OCI-LY7 (cell line): Measurements from ENCODE around the gene ARHGEF11. TPM values are rescaled to one million over a fixed set of nuclear protein-coding genes. Genes with fewer than 3 reads are reported as not detected.

Experiments
- BruUV-seq: library from RNA; stranded (reverse); fragments of 400-500 nt; replicated peaks from 2 replicates; lab custom pipeline; 2021; lab: Mats Ljungman, UMichigan
- CTCF ChIA-PET: fragments of 300-600 bp; sonication (Branson Sonifier 250); formaldehyde crosslinking; loops from one replicate; lab custom pipeline; 2022; ENCODE audit warnings: antibody characterized with exemption; ENCODE audit not compliant: unreplicated experiment; lab: Charles Lee
- POLR2A ChIA-PET: fragments of 300-600 bp; sonication (Branson Sonifier 250); formaldehyde crosslinking; loops from one replicate; lab custom pipeline; 2022; ENCODE audit warnings: antibody characterized with exemption; lab: Charles Lee
- DNase-seq: peaks from one replicate; pipeline ENCODE4 v3.0.0-alpha.2; 2015; ENCODE audit warnings: low spot score
- H2AFZ ChIP-seq: fragments of 200-600 bp; sonication (generic), shearing (Covaris generic); 2 replicates; pipeline ENCODE4 v1.6.1; 2014; ENCODE audit warnings: mild to moderate bottlenecking, antibody characterized with exemption, low read length, moderate library complexity
- H3K27ac ChIP-seq: fragments of 200-600 bp; sonication (generic); 2 replicates; pipeline ENCODE4 v1.5.1; 2014; ENCODE audit warnings: mixed run types, low read depth, mild to moderate bottlenecking, moderate library complexity, low read length, inconsistent platforms; ENCODE audit not compliant: poor library complexity, severe bottlenecking
- H3K36me3 ChIP-seq: fragments of 200-600 bp; sonication (generic); 2 replicates; pipeline ENCODE4 v1.6.1; 2014; ENCODE audit warnings: mild to moderate bottlenecking, antibody characterized with exemption, low read length, moderate library complexity, mixed read lengths; ENCODE audit not compliant: insufficient read depth
- H3K4me1 ChIP-seq: fragments of 200-600 bp; sonication (generic); 2 replicates; pipeline ENCODE4 v1.5.1; 2014; ENCODE audit warnings: mild to moderate bottlenecking, low read length; ENCODE audit not compliant: insufficient read depth, poor library complexity, severe bottlenecking
- H3K4me2 ChIP-seq: fragments of 200-600 bp; sonication (generic); 2 replicates; pipeline ENCODE4 v1.6.1; 2014; ENCODE audit warnings: mild to moderate bottlenecking, low read length
- H3K4me3 ChIP-seq: fragments of 200-600 bp; sonication (generic); 2 replicates; pipeline ENCODE4 v1.5.1; 2014; ENCODE audit warnings: mild to moderate bottlenecking, low read depth, low read length; ENCODE audit not compliant: poor library complexity, severe bottlenecking
- H3K79me2 ChIP-seq: fragments of 200-600 bp; sonication (generic); 2 replicates; pipeline ENCODE4 v1.6.1; 2016; ENCODE audit warnings: low read depth, mild to moderate bottlenecking, low read length, moderate library complexity, mixed read lengths; ENCODE audit not compliant: insufficient read depth
- H3K9me2 ChIP-seq: fragments of 200-600 bp; sonication (generic); 2 replicates; pipeline ENCODE4 v1.6.1; 2016; ENCODE audit warnings: mild to moderate bottlenecking, low read length, mixed read lengths; ENCODE audit not compliant: insufficient read depth
- H3K9me3 ChIP-seq: fragments of 200-600 bp; sonication (generic); 2 replicates; pipeline ENCODE4 v1.6.1; 2014; ENCODE audit warnings: mild to moderate bottlenecking, mixed run types, low read length, mixed read lengths
- H4K20me1 ChIP-seq: fragments of 200-600 bp; sonication (generic); 2 replicates; pipeline ENCODE4 v1.6.1; 2014; ENCODE audit warnings: mild to moderate bottlenecking, antibody characterized with exemption, low read length, moderate library complexity, mixed read lengths; ENCODE audit not compliant: insufficient read depth
- EZH2phosphoT487 ChIP-seq: fragments of 200-600 bp; sonication (generic); IDR thresholded peaks from 2 replicates; pipeline ENCODE4 v1.6.1; 2018; ENCODE audit warnings: low read depth, borderline replicate concordance, mild to moderate bottlenecking, mixed run types, antibody characterized with exemption, low read length, moderate library complexity, mixed read lengths
- intact Hi-C: fragments of 100-400 bp; cut with micrococcal nuclease; formaldehyde crosslinking; loops from one replicate; pipeline ENCODE4 v1.10.0; 2022; ENCODE audit not compliant: unreplicated experiment
- total RNA-seq, 2 experiments: library from RNA; depleted of rRNA in 1 of 2; stranded (reverse); fragments of >200 nt in 1 of 2; shearing (Covaris generic) in 1 of 2; gene quantifications; 2 replicates each; pipeline ENCODE4 v1.2.3, GENCODE V29; 2014 to 2022
- TF ChIP-seq, protein P1 (sequence below): fragments of 200-600 bp; sonication (generic); conservative IDR thresholded peaks from 2 replicates; pipeline ENCODE4 v1.5.1; 2014; ENCODE audit warnings: mild to moderate bottlenecking, antibody characterized with exemption, low read length, moderate library complexity, mixed read lengths

ARHGEF11 gene
- total RNA-seq, 2 experiments from 2014 or later = 1.5 to 3.4 TPM

- Histone ChIP-seq H3K27ac (no peak overlapping the region), H3K4me3 (no peak overlapping the region), H3K79me2 (no peaks in the 10 kb centered on the region), H3K9me2 (no peaks in the 10 kb centered on the region), H3K4me1 (no peaks in the 10 kb centered on the region), H3K9me3 (no peaks in the 10 kb centered on the region), H3K4me2 (no peak overlapping the region), H2AFZ (no peak overlapping the region), H4K20me1 (no peaks in the 10 kb centered on the region), H3K36me3 (no peaks in the 10 kb centered on the region)
- no TSS peak for BruUV-seq
- TF ChIP-seq EZH2phosphoT487 = no peak
- TF ChIP-seq, protein P1, sequence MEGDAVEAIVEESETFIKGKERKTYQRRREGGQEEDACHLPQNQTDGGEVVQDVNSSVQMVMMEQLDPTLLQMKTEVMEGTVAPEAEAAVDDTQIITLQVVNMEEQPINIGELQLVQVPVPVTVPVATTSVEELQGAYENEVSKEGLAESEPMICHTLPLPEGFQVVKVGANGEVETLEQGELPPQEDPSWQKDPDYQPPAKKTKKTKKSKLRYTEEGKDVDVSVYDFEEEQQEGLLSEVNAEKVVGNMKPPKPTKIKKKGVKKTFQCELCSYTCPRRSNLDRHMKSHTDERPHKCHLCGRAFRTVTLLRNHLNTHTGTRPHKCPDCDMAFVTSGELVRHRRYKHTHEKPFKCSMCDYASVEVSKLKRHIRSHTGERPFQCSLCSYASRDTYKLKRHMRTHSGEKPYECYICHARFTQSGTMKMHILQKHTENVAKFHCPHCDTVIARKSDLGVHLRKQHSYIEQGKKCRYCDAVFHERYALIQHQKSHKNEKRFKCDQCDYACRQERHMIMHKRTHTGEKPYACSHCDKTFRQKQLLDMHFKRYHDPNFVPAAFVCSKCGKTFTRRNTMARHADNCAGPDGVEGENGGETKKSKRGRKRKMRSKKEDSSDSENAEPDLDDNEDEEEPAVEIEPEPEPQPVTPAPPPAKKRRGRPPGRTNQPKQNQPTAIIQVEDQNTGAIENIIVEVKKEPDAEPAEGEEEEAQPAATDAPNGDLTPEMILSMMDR = no peak
- intact Hi-C loops = no loop called here
- ChIA-PET CTCF (no interaction called here), POLR2A (interaction anchor here (0.6 kb wide), 1 partner anchor 9 kb away, joined by 4 read pairs; no protein-coding TSS in a partner anchor)
- no peak for DNase-seq
Measured at GRCh38 chr1:157007306-157007705, 38.2 kb downstream of the ARHGEF11 start.

GRCh38 chr1:157006676-157007075, 38.9 kb downstream of the ARHGEF11 start:
- Histone ChIP-seq H3K9me3 (no peaks in the 10 kb centered on the region), H3K4me1 (no peaks in the 10 kb centered on the region), H3K27ac (no peak overlapping the region), H3K4me3 (no peak overlapping the region), H4K20me1 (no peaks in the 10 kb centered on the region), H3K9me2 (no peaks in the 10 kb centered on the region), H3K4me2 (no peak overlapping the region), H3K79me2 (no peaks in the 10 kb centered on the region), H2AFZ (no peak overlapping the region), H3K36me3 (no peaks in the 10 kb centered on the region)
- ChIA-PET POLR2A (interaction anchor here (0.7 kb wide), 1 partner anchor 10 kb away, joined by 3 read pairs; no protein-coding TSS in a partner anchor), CTCF (no interaction called here)
- no TSS peak for BruUV-seq
- intact Hi-C loops = no loop called here
- no peak for DNase-seq
- TF ChIP-seq, protein P1 = no peak
- TF ChIP-seq EZH2phosphoT487 = no peak

GRCh38 chr1:157005965-157006364, 39.6 kb downstream of the ARHGEF11 start:
- no peaks in the 10 kb centered on the region for H3K9me2 ChIP-seq
- no peak for TF ChIP-seq EZH2phosphoT487
- TF ChIP-seq, protein P1 = no peak
- intact Hi-C loops = no loop called here
- H3K4me1 ChIP-seq = no peaks in the 10 kb centered on the region
- H3K27ac ChIP-seq = no peak overlapping the region
- H3K79me2 ChIP-seq = no peaks in the 10 kb centered on the region
- no peak overlapping the region for H2AFZ ChIP-seq
- H3K4me3 ChIP-seq = no peak overlapping the region
- CTCF ChIA-PET = no interaction called here
- no peak for DNase-seq
- no peak overlapping the region for H3K4me2 ChIP-seq
- H4K20me1 ChIP-seq = no peaks in the 10 kb centered on the region
- H3K9me3 ChIP-seq = no peaks in the 10 kb centered on the region
- no TSS peak for BruUV-seq
- POLR2A ChIA-PET = interaction anchor here (0.7 kb wide), 1 partner anchor 10 kb away, joined by 3 read pairs; no protein-coding TSS in a partner anchor
- no peaks in the 10 kb centered on the region for H3K36me3 ChIP-seq
